Panc1 (cell line): ENCODE results near the gene CRYBG3. TPM values are rescaled to one million over a fixed set of nuclear protein-coding genes. Genes with fewer than 3 reads are reported as not detected.

Source experiments
- ATAC-seq: fragments of 200-7000 bp; cut with Tn5 transposase; 2 replicates; pipeline ENCODE4 v1.9.1; 2020; ENCODE audit warnings: mild to moderate bottlenecking, moderate library complexity
- BruUV-seq: library from RNA; stranded (reverse); fragments of 400-500 nt; replicated peaks from 2 replicates; lab custom pipeline; 2021; lab: Mats Ljungman, UMichigan
- CTCF ChIA-PET: fragments of 300-600 bp; sonication (Branson Sonifier 250); formaldehyde crosslinking; loops from one replicate; lab custom pipeline; 2022; ENCODE audit warnings: antibody characterized with exemption; lab: Charles Lee
- POLR2A ChIA-PET: fragments of 300-600 bp; sonication (Branson Sonifier 250); formaldehyde crosslinking; loops from one replicate; lab custom pipeline; 2022; ENCODE audit warnings: antibody characterized with exemption; lab: Charles Lee
- DNase-seq: peaks from one replicate; pipeline ENCODE4 v3.0.0-alpha.2; 2010; ENCODE audit warnings: low read depth, low spot score
- H3K27ac ChIP-seq: 2 replicates; pipeline ENCODE4 v1.5.1; 2011; ENCODE audit warnings: mild to moderate bottlenecking, low read length, inconsistent platforms
- H3K27me3 ChIP-seq: fragments of 200-500 bp; sonication (Bioruptor generic); 2 replicates; pipeline ENCODE4 v1.6.0; 2014; ENCODE audit warnings: low read length, inconsistent platforms; ENCODE audit not compliant: control insufficient read depth, insufficient read depth
- H3K36me3 ChIP-seq: fragments of 200-500 bp; sonication (Bioruptor generic); 2 replicates; pipeline ENCODE4 v1.5.1; 2014; ENCODE audit warnings: inconsistent platforms, mild to moderate bottlenecking, low read length, moderate library complexity; ENCODE audit not compliant: control insufficient read depth, insufficient read depth
- H3K4me1 ChIP-seq: 2 replicates; pipeline ENCODE4 v1.5.1; 2011; ENCODE audit warnings: inconsistent platforms, mild to moderate bottlenecking, low read length, moderate library complexity; ENCODE audit not compliant: control insufficient read depth, insufficient read depth
- H3K4me3 ChIP-seq, 2 experiments: 2 replicates each; pipeline ENCODE4 v1.5.1; 2011 to 2012; ENCODE audit warnings: low read depth in 2 of 2, low read length in 2 of 2, mild to moderate bottlenecking in 2 of 2, inconsistent platforms in 1 of 2, moderate library complexity in 1 of 2
- H3K9me3 ChIP-seq: fragments of 200-500 bp; sonication (Bioruptor generic); 2 replicates; pipeline ENCODE4 v1.5.1; 2014; ENCODE audit warnings: low read depth, mild to moderate bottlenecking, inconsistent platforms, low read length, moderate library complexity; ENCODE audit not compliant: control insufficient read depth, insufficient read depth
- POLR2AphosphoS5 ChIP-seq: IDR thresholded peaks from 2 replicates; pipeline ENCODE4 v1.6.1; 2012; ENCODE audit warnings: mild to moderate bottlenecking, low read depth, low read length, moderate library complexity
- REST ChIP-seq, 2 experiments: IDR thresholded peaks; 2 replicates each; pipeline ENCODE4 v1.6.1; 2011 to 2012; ENCODE audit warnings: low read depth in 2 of 2, control low read depth in 1 of 2, low read length in 1 of 2, mild to moderate bottlenecking in 1 of 2, moderate library complexity in 1 of 2; ENCODE audit not compliant: insufficient read depth in 1 of 2
- SIN3A ChIP-seq: IDR thresholded peaks from 2 replicates; pipeline ENCODE4 v1.6.1; 2012; ENCODE audit warnings: low read depth, mild to moderate bottlenecking, low read length, moderate library complexity, borderline replicate concordance; ENCODE audit not compliant: insufficient read depth
- TCF7L2 ChIP-seq: IDR thresholded peaks from 2 replicates; pipeline ENCODE4 v1.6.1; 2011; ENCODE audit warnings: mild to moderate bottlenecking, low read depth, low read length, inconsistent platforms
- in situ Hi-C: cut with HindIII; loops from 2 replicates; pipeline ENCODE4 v1.10.0; 2016; ENCODE audit warnings: low sequenced_read_pairs, low pct_unique_long_range_greater_than_20kb
- intact Hi-C: fragments of 100-400 bp; cut with micrococcal nuclease; formaldehyde crosslinking; loops from one replicate; pipeline ENCODE4 v1.10.0; 2022; ENCODE audit not compliant: unreplicated experiment
- total RNA-seq: library from RNA; stranded (reverse); gene quantifications from one replicate; pipeline ENCODE4 v1.2.1, GENCODE V29; 2021; ENCODE audit not compliant: unreplicated experiment
- TF ChIP-seq, protein P1 (sequence below): fragments of 450-650 bp; IDR thresholded peaks from 2 replicates; pipeline ENCODE4 v1.5.1; 2017; ENCODE audit warnings: mild to moderate bottlenecking

CRYBG3 gene
- total RNA-seq, 1 experiment from 2014 or later, result 24.6 TPM

DNA sequence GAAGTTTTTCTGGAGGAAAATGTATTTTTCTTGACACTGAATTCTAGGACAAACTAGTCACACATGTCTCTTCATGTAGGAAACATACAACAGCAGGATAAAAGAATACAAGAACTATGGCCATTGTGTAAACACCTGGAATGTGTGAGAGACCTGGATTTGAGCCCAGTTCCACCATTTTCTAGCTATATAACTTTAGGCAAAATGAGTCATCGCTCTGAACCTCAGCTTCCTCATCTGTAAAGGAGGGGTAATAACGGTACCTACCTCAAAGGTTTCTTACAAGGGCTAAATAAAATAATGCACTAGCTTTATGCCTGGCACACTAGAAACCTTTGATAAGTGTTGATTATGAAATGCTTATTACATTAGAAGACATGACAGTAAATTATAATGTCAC lies 92.6 kb downstream of the CRYBG3 start:
- no TSS peak for BruUV-seq
- H3K27me3 ChIP-seq, result no peaks in the 10 kb centered on the region
- no peak for DNase-seq
- intact Hi-C loops (loop anchor here (10.0 kb wide), 1 partner anchor 90 kb away; the partner anchor contains the start of gene CRYBG3), in situ Hi-C loops (no loop called here)
- ChIA-PET POLR2A (interaction anchor here (0.6 kb wide), 1 partner anchor 65 kb away, joined by 3 read pairs; no protein-coding TSS in a partner anchor), CTCF (no interaction called here)
- no peak overlapping the region for H3K4me3 ChIP-seq
- no peak overlapping the region for H3K27ac ChIP-seq
- ATAC-seq, result peak; percentile 71; the same call in 1 of the 2 replicates
- 0 out of 2 replicates have a peak, but pooled peaks cover 3% of the 10 kb centered on the region for H3K36me3 ChIP-seq
- no peaks in the 10 kb centered on the region for H3K9me3 ChIP-seq
- TF ChIP-seq, protein P1, sequence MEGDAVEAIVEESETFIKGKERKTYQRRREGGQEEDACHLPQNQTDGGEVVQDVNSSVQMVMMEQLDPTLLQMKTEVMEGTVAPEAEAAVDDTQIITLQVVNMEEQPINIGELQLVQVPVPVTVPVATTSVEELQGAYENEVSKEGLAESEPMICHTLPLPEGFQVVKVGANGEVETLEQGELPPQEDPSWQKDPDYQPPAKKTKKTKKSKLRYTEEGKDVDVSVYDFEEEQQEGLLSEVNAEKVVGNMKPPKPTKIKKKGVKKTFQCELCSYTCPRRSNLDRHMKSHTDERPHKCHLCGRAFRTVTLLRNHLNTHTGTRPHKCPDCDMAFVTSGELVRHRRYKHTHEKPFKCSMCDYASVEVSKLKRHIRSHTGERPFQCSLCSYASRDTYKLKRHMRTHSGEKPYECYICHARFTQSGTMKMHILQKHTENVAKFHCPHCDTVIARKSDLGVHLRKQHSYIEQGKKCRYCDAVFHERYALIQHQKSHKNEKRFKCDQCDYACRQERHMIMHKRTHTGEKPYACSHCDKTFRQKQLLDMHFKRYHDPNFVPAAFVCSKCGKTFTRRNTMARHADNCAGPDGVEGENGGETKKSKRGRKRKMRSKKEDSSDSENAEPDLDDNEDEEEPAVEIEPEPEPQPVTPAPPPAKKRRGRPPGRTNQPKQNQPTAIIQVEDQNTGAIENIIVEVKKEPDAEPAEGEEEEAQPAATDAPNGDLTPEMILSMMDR, result no peak
- TF ChIP-seq SIN3A, result no peak
- TF ChIP-seq TCF7L2, result no peak
- no peak for TF ChIP-seq POLR2AphosphoS5
- no peak for TF ChIP-seq REST (IDR thresholded peaks at IDR 0.05; ENCODE audit: insufficient read depth in 1 of 2, low read depth in 2 of 2, low read length in 1 of 2)
- peaks cover 17% of the 10 kb centered on the region; the same call in 1 of the 2 replicates for H3K4me1 ChIP-seq

GRCh38 chr3:97916576-97916975 lies 94.8 kb downstream of the CRYBG3 start:
- TF ChIP-seq, protein P1, result no peak
- no peak for TF ChIP-seq REST (IDR thresholded peaks at IDR 0.05; ENCODE audit: insufficient read depth in 1 of 2, low read depth in 2 of 2, low read length in 1 of 2)
- CTCF ChIA-PET, result interaction anchor here (0.5 kb wide), 1 partner anchor 95 kb away, joined by 3 read pairs; no protein-coding TSS in a partner anchor
- Histone ChIP-seq H3K27me3 (no peaks in the 10 kb centered on the region), H3K4me3 (no peak overlapping the region), H3K9me3 (no peaks in the 10 kb centered on the region), H3K36me3 (0 out of 2 replicates have a peak, but pooled peaks cover 3% of the 10 kb centered on the region), H3K27ac (no peak overlapping the region), H3K4me1 (peaks cover 15% of the 10 kb centered on the region; the same call in 1 of the 2 replicates)
- POLR2A ChIA-PET, result no interaction called here
- in situ Hi-C loops, result no loop called here
- ATAC-seq, result no peak
- intact Hi-C loops, result loop anchor here (10.0 kb wide), 1 partner anchor 92 kb away; the partner anchor contains the start of gene CRYBG3
- BruUV-seq, result no TSS peak
- no peak for DNase-seq
